Hair follicular keratinocyte (primary cell): Measurements from ENCODE around the gene MKRN1. TPM values are rescaled to one million over a fixed set of nuclear protein-coding genes. Genes with fewer than 3 reads are reported as not detected.

Experiments used
- total RNA-seq: library from RNA; depleted of rRNA; stranded (reverse); fragments of >200 nt; gene quantifications from 2 replicates; pipeline ENCODE4 v1.2.3, GENCODE V29; 2015

MKRN1 gene, protein sequence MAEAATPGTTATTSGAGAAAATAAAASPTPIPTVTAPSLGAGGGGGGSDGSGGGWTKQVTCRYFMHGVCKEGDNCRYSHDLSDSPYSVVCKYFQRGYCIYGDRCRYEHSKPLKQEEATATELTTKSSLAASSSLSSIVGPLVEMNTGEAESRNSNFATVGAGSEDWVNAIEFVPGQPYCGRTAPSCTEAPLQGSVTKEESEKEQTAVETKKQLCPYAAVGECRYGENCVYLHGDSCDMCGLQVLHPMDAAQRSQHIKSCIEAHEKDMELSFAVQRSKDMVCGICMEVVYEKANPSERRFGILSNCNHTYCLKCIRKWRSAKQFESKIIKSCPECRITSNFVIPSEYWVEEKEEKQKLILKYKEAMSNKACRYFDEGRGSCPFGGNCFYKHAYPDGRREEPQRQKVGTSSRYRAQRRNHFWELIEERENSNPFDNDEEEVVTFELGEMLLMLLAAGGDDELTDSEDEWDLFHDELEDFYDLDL
- 38.0 and 44.1 TPM in 2 replicates for total RNA-seq

GRCh38 chr7:140479062-140479738 is at the start of gene MKRN1:
TSS of gene MKRN1 (minus strand) at chr7:140479505. CDS start at chr7:140479344, 161 bp downstream.

DNA sequence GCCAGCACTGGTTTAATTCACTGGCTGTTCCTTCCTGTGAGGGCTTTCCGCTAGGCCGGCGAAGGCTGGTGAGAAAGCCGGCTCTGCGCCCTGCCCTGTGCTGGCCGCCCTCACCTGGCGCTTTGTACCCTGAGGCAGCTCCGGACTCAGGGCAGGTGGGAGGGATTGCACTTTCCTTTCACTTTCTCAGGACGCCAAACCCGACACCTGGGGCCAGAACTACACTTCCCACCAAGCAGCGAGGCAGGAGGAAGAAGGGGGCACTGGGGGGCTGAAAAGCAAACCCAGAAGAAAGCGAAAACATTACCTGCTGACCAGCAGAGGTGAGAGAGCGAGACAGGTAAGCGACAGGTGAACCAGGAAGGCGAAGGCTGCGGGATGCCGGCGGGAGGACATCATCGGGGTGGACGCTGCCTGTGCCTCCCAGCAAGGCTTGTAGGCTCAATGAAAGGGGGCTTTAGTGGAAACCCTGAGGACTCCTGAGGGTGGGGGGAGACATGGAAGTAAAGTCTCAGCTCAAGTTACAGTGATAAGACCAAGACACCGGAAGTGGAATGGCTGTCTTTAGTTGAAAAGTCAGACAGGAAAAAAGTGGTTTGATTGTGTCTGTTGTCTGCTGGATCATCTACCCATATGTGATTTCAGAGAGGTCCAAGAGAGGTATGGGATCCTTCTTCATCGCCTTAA is 75.3 kb downstream of the MKRN1 start, which contains the start of gene RAB19:
RAB19 (plus strand) TSS at position 181 of the 687 bp plus-strand sequence. CDS start 3,589 bp downstream, outside the sequence.

Other genes starting within 250 kb of the MKRN1 start
- 23.8 and 37.0 TPM in 2 replicates for gene SLC37A3, start 81.0 kb downstream of the MKRN1 start, total RNA-seq
- gene RAB19, start 75.4 kb downstream of the MKRN1 start, total RNA-seq, result 0.15 TPM in 1 of 2 replicates, not detected in the other
- 0.08 and 0.91 TPM in 2 replicates for gene DENND2A, start 161.3 kb upstream of the MKRN1 start, total RNA-seq
- 17.7 and 22.2 TPM in 2 replicates for gene ADCK2, start 193.4 kb upstream of the MKRN1 start, total RNA-seq
- gene NDUFB2, start 217.2 kb upstream of the MKRN1 start, total RNA-seq, result 357 and 447 TPM in 2 replicates